NK-92 (cell line): ENCODE data around the gene AMBP.

Experiments
- DNase-seq: peaks from one replicate; lab custom pipeline; 2025; ENCODE audit not compliant: unreplicated experiment; lab: John Stamatoyannopoulos, UW

The AMBP gene

GRCh38 chr9:114078021-114078780, at the start of gene AMBP:
Gene AMBP, minus strand, starts transcription at chr9:114078300. Its CDS starts 91 bp downstream, at chr9:114078209.
- no peak for DNase-seq

- DNase-seq: no peak
These were observed 48.4 kb upstream of the AMBP start for GRCh38 chr9:114126247-114127060.

GRCh38 chr9:114125476-114126013, 47.4 kb upstream of the AMBP start:
- no peak for DNase-seq

GRCh38 chr9:114124666-114125475, 46.8 kb upstream of the AMBP start:
- no peak for DNase-seq

- no peak for DNase-seq
These were observed 46.0 kb upstream of the AMBP start for GRCh38 chr9:114124138-114124537.

GRCh38 chr9:114123031-114123977, 45.2 kb upstream of the AMBP start:
- DNase-seq: no peak

GRCh38 chr9:114122136-114123027, 44.3 kb upstream of the AMBP start:
- DNase-seq: no peak

GRCh38 chr9:114121227-114122135, 43.4 kb upstream of the AMBP start:
- no peak for DNase-seq

GRCh38 chr9:114120192-114121014, 42.3 kb upstream of the AMBP start:
- DNase-seq: no peak

GRCh38 chr9:114119242-114120191, 41.4 kb upstream of the AMBP start:
- DNase-seq: no peak

GRCh38 chr9:114117996-114118830, 40.1 kb upstream of the AMBP start:
- DNase-seq: no peak

- no peak for DNase-seq
These were observed 39.5 kb upstream of the AMBP start for GRCh38 chr9:114117614-114117995.

GRCh38 chr9:114116126-114116747, 38.1 kb upstream of the AMBP start:
- DNase-seq: no peak

- no peak for DNase-seq
These were observed 37.6 kb upstream of the AMBP start for GRCh38 chr9:114115654-114116125.

- no peak for DNase-seq
These were observed 36.3 kb upstream of the AMBP start for GRCh38 chr9:114114364-114114763.
